GM12874 (cell line): ENCODE results near the gene BARX1.

Source experiments
- CTCF ChIP-seq: IDR thresholded peaks from 2 replicates; pipeline ENCODE4 v1.5.1; 2011; ENCODE audit warnings: low read depth, mild to moderate bottlenecking, control low read depth, low read length, moderate library complexity; ENCODE audit not compliant: insufficient read depth

Gene BARX1

GRCh38 chr9:93975262-93975661 is 20.1 kb upstream of the BARX1 start:
- TF ChIP-seq CTCF, result no peak

DNA sequence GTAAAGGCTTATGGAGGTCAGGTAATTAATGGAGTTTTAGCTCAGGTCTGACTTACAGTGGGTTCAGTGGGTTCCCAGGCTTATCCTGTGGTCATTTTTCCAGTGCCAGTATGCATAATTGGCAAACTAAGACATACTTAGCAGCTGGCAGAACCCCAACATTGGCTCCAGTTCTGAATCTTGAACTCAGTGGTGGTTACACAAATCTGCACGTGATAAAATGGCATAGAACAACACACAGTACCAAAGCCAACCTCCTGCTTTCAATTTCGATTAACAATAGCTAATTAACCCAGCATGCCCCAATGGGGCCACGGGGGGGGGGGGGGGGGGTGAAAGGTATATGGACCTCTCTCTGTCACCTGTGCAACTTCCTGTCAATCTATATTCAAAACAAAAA is 19.0 kb upstream of the BARX1 start:
- TF ChIP-seq CTCF, result no peak

DNA sequence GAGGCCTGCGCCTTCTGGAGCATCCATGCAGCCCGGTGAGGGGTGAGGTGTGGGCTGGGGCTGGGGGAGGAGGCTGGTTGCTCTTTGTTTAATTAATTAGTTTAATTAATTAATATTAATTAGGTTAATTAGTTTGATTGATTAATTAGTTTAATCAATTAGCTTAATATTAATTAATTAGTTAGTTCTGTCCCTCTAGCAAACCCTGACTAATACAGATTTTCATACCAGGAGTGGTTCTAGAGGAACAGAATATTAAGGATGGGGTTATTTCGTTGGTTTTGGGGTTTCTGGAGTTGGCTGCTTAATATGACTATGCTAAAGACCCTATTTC is 14.1 kb upstream of the BARX1 start:
- no peak for TF ChIP-seq CTCF

GRCh38 chr9:93968451-93969327 is 13.5 kb upstream of the BARX1 start:
- TF ChIP-seq CTCF, result no peak

GRCh38 chr9:93967020-93967803 is 12.1 kb upstream of the BARX1 start:
- TF ChIP-seq CTCF, result no peak

DNA sequence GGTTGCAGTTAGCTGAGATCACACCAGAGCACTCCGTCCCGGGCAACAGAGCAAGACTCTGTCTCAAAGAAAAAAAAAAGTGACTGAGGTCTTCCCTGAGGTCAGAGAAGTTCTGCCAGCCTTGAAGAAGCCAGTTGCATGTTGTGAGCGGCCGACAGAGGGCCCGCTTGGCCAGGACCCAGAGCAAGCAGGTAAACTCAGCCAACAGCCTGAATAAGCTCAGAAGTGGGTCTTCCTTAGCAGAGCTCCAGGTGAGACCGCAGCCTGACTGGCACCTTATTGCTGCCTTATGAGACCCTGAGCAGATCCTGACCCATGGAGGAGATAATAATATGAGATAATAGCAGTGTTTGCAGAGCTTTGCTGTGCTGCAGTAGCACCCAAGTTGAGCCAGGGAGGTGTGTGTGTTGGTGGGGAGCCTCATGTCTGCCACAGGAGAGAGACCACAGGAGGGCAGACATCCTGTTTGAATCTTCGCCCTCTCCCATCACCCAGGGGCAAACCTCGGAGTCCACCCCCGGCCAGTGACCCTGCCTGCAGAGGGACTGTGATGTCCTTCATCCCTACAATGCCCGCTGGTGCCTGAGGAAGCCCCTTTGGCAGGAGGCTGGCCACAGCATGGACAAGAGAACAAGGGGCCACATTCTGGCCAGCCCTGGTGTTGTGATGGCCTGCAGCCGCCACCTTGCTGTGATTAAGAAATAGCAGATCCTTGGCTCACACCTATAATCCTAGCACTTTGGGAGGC is 10.8 kb upstream of the BARX1 start:
- no peak for TF ChIP-seq CTCF

- no peak for TF ChIP-seq CTCF
Measured at GRCh38 chr9:93964685-93965084, 9.5 kb upstream of the BARX1 start.
